GM18870 (cell line): ENCODE measurements around the gene TSHR.
"Not testable (repeated sequence)": the region's sequence is repeated elsewhere in the genome, so short reads cannot be mapped to it uniquely, and the experiment has no call there.

ENCODE experiments used
- ATAC-seq: cut with Tn5 transposase; IDR thresholded peaks from one replicate; pipeline ENCODE4 v1.9.1; 2021; ENCODE audit warnings: moderate library complexity; ENCODE audit not compliant: unreplicated experiment

TSHR gene

GRCh38 chr14:80955416-80955941, at the start of gene TSHR:
Gene TSHR, plus strand, starts transcription at chr14:80955621. Its CDS starts 60 bp downstream, at chr14:80955681.
- ATAC-seq: no peak

- no peak for ATAC-seq
Measured at GRCh38 chr14:80906336-80906735, 49.1 kb upstream of the TSHR start.

- no peak for ATAC-seq
Measured at GRCh38 chr14:80906946-80907345, 48.5 kb upstream of the TSHR start.

GRCh38 chr14:80912013-80912412, 43.4 kb upstream of the TSHR start:
- not testable (repeated sequence) for ATAC-seq

GRCh38 chr14:80919622-80920021, 35.8 kb upstream of the TSHR start:
- no peak for ATAC-seq

- no peak for ATAC-seq
Measured at GRCh38 chr14:80923368-80923767, 32.1 kb upstream of the TSHR start.

- ATAC-seq: no peak
Measured at GRCh38 chr14:80924365-80925103, 30.9 kb upstream of the TSHR start.

GRCh38 chr14:80926397-80927082, 28.9 kb upstream of the TSHR start:
- ATAC-seq: no peak

- no peak for ATAC-seq
Measured at GRCh38 chr14:80927083-80927989, 28.1 kb upstream of the TSHR start.

- no peak for ATAC-seq
Measured at GRCh38 chr14:80930095-80930494, 25.3 kb upstream of the TSHR start.

- ATAC-seq: peak; percentile 99
Measured at GRCh38 chr14:80930836-80931389, 24.5 kb upstream of the TSHR start.

GRCh38 chr14:80933282-80933681, 22.1 kb upstream of the TSHR start:
- ATAC-seq: no peak

GRCh38 chr14:80933686-80934085, 21.7 kb upstream of the TSHR start:
- ATAC-seq: no peak

GRCh38 chr14:80940146-80940545, 15.3 kb upstream of the TSHR start:
- peak; percentile 40 for ATAC-seq

- peak; percentile 90 for ATAC-seq
Measured at GRCh38 chr14:80941241-80942185, 13.9 kb upstream of the TSHR start, which contains the start of gene CEP128. Gene CEP128, minus strand, starts transcription at chr14:80941738.

- peak; percentile 20 for ATAC-seq
Measured at GRCh38 chr14:80942191-80942600, 13.2 kb upstream of the TSHR start.

GRCh38 chr14:80944861-80945617, 10.4 kb upstream of the TSHR start:
- no peak for ATAC-seq

GRCh38 chr14:80946187-80946586, 9.2 kb upstream of the TSHR start:
- ATAC-seq: no peak

- ATAC-seq: no peak
Measured at GRCh38 chr14:80946797-80947196, 8.6 kb upstream of the TSHR start.
